H1 (cell line): Measurements from ENCODE around the gene SV2C. TPM values are rescaled to one million over a fixed set of nuclear protein-coding genes. Genes with fewer than 3 reads are reported as not detected.

Experiments used
- CTCF ChIA-PET: fragments of 300-600 bp; sonication (Branson Sonifier 250); formaldehyde crosslinking; loops from one replicate; lab custom pipeline; 2021; ENCODE audit not compliant: partially characterized antibody; lab: Charles Lee
- POLR2A ChIA-PET: fragments of 300-600 bp; sonication (Branson Sonifier 250); formaldehyde crosslinking; loops from one replicate; lab custom pipeline; 2021; ENCODE audit warnings: inconsistent platforms; ENCODE audit not compliant: partially characterized antibody; lab: Charles Lee
- DNase-seq, 2 experiments: peaks; one replicate each; pipeline versions ENCODE4 v3.0.0 to v3.0.0-alpha.2; 2010 to 2022; ENCODE audit warnings: low spot score in 2 of 2, low read depth in 1 of 2, mixed read lengths in 1 of 2
- FAIRE-seq: peaks from 2 replicates; lab custom pipeline; 2011; peaks lifted over from hg19 to GRCh38; lab: Jason Lieb, UNC
- H2AFZ ChIP-seq: 2 replicates; pipeline ENCODE4 v1.8.1; 2012; ENCODE audit warnings: low read length, inconsistent platforms
- H2AK5ac ChIP-seq: 2 replicates; pipeline ENCODE4 v1.6.1; 2013; ENCODE audit warnings: low read depth, low read length
- H2BK120ac ChIP-seq: replicated peaks from 2 replicates; pipeline ENCODE3; 2013; ENCODE audit warnings: low read depth, low read length, inconsistent platforms
- H2BK12ac ChIP-seq: 2 replicates; pipeline ENCODE4 v1.6.1; 2013; ENCODE audit warnings: low read depth, low read length
- H2BK15ac ChIP-seq: 2 replicates; pipeline ENCODE4 v1.6.1; 2013; ENCODE audit warnings: low read length
- H2BK20ac ChIP-seq: 2 replicates; pipeline ENCODE4 v1.6.1; 2013; ENCODE audit warnings: low read length
- H2BK5ac ChIP-seq: 2 replicates; pipeline ENCODE4 v1.6.1; 2013; ENCODE audit warnings: low read depth, low read length
- H3K14ac ChIP-seq: 2 replicates; pipeline ENCODE4 v1.6.1; 2013; ENCODE audit warnings: inconsistent platforms; ENCODE audit not compliant: insufficient read length
- H3K18ac ChIP-seq: 2 replicates; pipeline ENCODE4 v1.6.1; 2013; ENCODE audit warnings: low read length; ENCODE audit errors: extremely low read depth
- H3K23ac ChIP-seq: 2 replicates; pipeline ENCODE4 v1.6.1; 2013; ENCODE audit warnings: inconsistent platforms; ENCODE audit not compliant: insufficient read length
- H3K23me2 ChIP-seq: 2 replicates; pipeline ENCODE4 v1.6.1; 2013; ENCODE audit warnings: low read depth, low read length
- H3K27ac ChIP-seq: 2 replicates; pipeline ENCODE4 v1.6.1; 2011; ENCODE audit warnings: low read depth, low read length, inconsistent platforms
- H3K27me3 ChIP-seq, 4 experiments: replicated peaks in 1 of 4; 1 replicate in 1 of 4; 2 replicates in 3 of 4; pipeline versions ENCODE4 v1.6.1 to v1.8.1; 2011 to 2013; ENCODE audit warnings: low read length in 3 of 4, mild to moderate bottlenecking in 3 of 4, inconsistent platforms in 2 of 4, mixed read lengths in 2 of 4, moderate library complexity in 1 of 4; ENCODE audit not compliant: control insufficient read depth in 3 of 4, insufficient read depth in 3 of 4; ENCODE audit errors: extremely low read depth in 1 of 4
- H3K36me3 ChIP-seq, 4 experiments: 2 replicates each; pipeline versions ENCODE4 v1.6.1 to v1.8.1; 2011 to 2013; ENCODE audit warnings: mild to moderate bottlenecking in 4 of 4, low read length in 3 of 4, moderate library complexity in 2 of 4, control low read depth in 1 of 4, inconsistent platforms in 1 of 4; ENCODE audit not compliant: insufficient read depth in 4 of 4, control insufficient read depth in 2 of 4
- H3K4ac ChIP-seq: replicated peaks from 2 replicates; pipeline ENCODE3; 2013; ENCODE audit warnings: low read length, low read depth, mixed read lengths, inconsistent platforms; ENCODE audit not compliant: insufficient read length
- H3K4me1 ChIP-seq, 4 experiments: replicated peaks in 1 of 4; 1 replicate in 1 of 4; 2 replicates in 3 of 4; pipeline versions ENCODE4 v1.6.1 to v1.8.1; 2011 to 2013; ENCODE audit warnings: low read length in 3 of 4, inconsistent platforms in 2 of 4, mixed read lengths in 1 of 4; ENCODE audit not compliant: insufficient read depth in 4 of 4, control insufficient read depth in 3 of 4
- H3K4me2 ChIP-seq, 2 experiments: 2 replicates each; pipeline versions ENCODE4 v1.6.1 to v1.8.1; 2011 to 2013; ENCODE audit warnings: low read depth in 2 of 2, low read length in 2 of 2, control low read depth in 1 of 2, inconsistent platforms in 1 of 2, mild to moderate bottlenecking in 1 of 2; ENCODE audit not compliant: insufficient read depth in 1 of 2
- H3K4me3 ChIP-seq, 4 experiments: fragments of 200-600, 300-600 bp in 1 of 4; sonication (generic), shearing (Covaris generic), sonication (Bioruptor Twin) in 1 of 4; 2 replicates each; pipeline versions ENCODE4 v1.5.1 to v1.8.1; 2011 to 2016; ENCODE audit warnings: low read length in 4 of 4, low read depth in 3 of 4, control low read depth in 2 of 4, inconsistent platforms in 2 of 4, mild to moderate bottlenecking in 2 of 4, mixed read lengths in 1 of 4, moderate library complexity in 1 of 4; ENCODE audit not compliant: insufficient read depth in 2 of 4; ENCODE audit errors: extremely low read depth in 1 of 4
- H3K56ac ChIP-seq: replicated peaks from 2 replicates; pipeline ENCODE3; 2013; ENCODE audit warnings: low read depth, mild to moderate bottlenecking, mixed read lengths, low read length, inconsistent platforms; ENCODE audit not compliant: insufficient read length
- H3K79me1 ChIP-seq: 2 replicates; pipeline ENCODE4 v1.6.1; 2013; ENCODE audit warnings: low read depth, low read length, control low read depth
- H3K79me2 ChIP-seq, 2 experiments: 2 replicates each; pipeline versions ENCODE4 v1.6.1 to v1.8.1; 2012 to 2013; ENCODE audit warnings: low read length in 2 of 2, mild to moderate bottlenecking in 2 of 2, inconsistent platforms in 1 of 2; ENCODE audit not compliant: insufficient read depth in 2 of 2, control insufficient read depth in 1 of 2
- H3K9ac ChIP-seq, 4 experiments: replicated peaks in 1 of 4; 1 replicate in 1 of 4; 2 replicates in 3 of 4; pipeline versions ENCODE4 v1.6.1 to v1.8.1; 2011 to 2013; ENCODE audit warnings: low read depth in 3 of 4, low read length in 3 of 4, control low read depth in 2 of 4, mild to moderate bottlenecking in 2 of 4, moderate library complexity in 2 of 4, inconsistent platforms in 1 of 4; ENCODE audit errors: extremely low read depth in 1 of 4
- H3K9me3 ChIP-seq, 2 experiments: 2 replicates each; pipeline versions ENCODE4 v1.6.1 to v1.8.1; 2012 to 2013; ENCODE audit warnings: mild to moderate bottlenecking in 2 of 2, moderate library complexity in 2 of 2, control low read depth in 1 of 2, inconsistent platforms in 1 of 2, low read depth in 1 of 2, low read length in 1 of 2, mixed read lengths in 1 of 2; ENCODE audit not compliant: insufficient read depth in 2 of 2
- H4K20me1 ChIP-seq, 2 experiments: replicated peaks in 1 of 2; 2 replicates each; pipeline versions ENCODE3 to v1.8.1; 2011 to 2013; ENCODE audit warnings: inconsistent platforms in 2 of 2, low read length in 2 of 2, mild to moderate bottlenecking in 1 of 2; ENCODE audit not compliant: insufficient read depth in 2 of 2, control insufficient read depth in 1 of 2
- H4K5ac ChIP-seq: 2 replicates; pipeline ENCODE4 v1.6.1; 2013; ENCODE audit warnings: low read length, low read depth, mixed read lengths, inconsistent platforms; ENCODE audit not compliant: insufficient read length
- H4K8ac ChIP-seq: 2 replicates; pipeline ENCODE4 v1.8.0; 2013; ENCODE audit warnings: mild to moderate bottlenecking, moderate library complexity, low read length, inconsistent platforms; ENCODE audit not compliant: insufficient read depth; ENCODE audit errors: extremely low read depth
- H4K91ac ChIP-seq: replicated peaks from 2 replicates; pipeline ENCODE3; 2013; ENCODE audit warnings: low read length, mixed read lengths, inconsistent platforms; ENCODE audit not compliant: insufficient read length
- BACH1 ChIP-seq: IDR thresholded peaks from 2 replicates; pipeline ENCODE4 v1.6.1; 2012; ENCODE audit warnings: low read length, improper control_type of control experiment
- CBX5 ChIP-seq: fragments of 300-800, 300-1000 bp; sonication (generic); IDR thresholded peaks from 2 replicates; pipeline ENCODE4 v1.7.1; 2016; ENCODE audit warnings: antibody characterized with exemption, low read length, low read depth
- CBX8 ChIP-seq: fragments of 300-800, 300-1000 bp; sonication (generic); IDR thresholded peaks from 2 replicates; pipeline ENCODE4 v1.7.1; 2016; ENCODE audit warnings: low read depth, low read length, borderline replicate concordance
- CTCF ChIP-seq, 3 experiments: IDR thresholded peaks; 1 replicate in 2 of 3; 2 replicates in 1 of 3; pipeline versions ENCODE4 v1.5.1 to v1.6.1; 2011; ENCODE audit warnings: low read length in 3 of 3, mild to moderate bottlenecking in 3 of 3, inconsistent platforms in 2 of 3, low read depth in 1 of 3, moderate library complexity in 1 of 3; ENCODE audit not compliant: insufficient read depth in 1 of 3; ENCODE audit errors: control extremely low read depth in 1 of 3
- EP300 ChIP-seq, 2 experiments: IDR thresholded peaks; 1 replicate in 1 of 2; 2 replicates in 1 of 2; pipeline ENCODE4 v1.6.1; 2011 to 2012; ENCODE audit warnings: low read depth in 2 of 2, low read length in 2 of 2, mild to moderate bottlenecking in 2 of 2, borderline replicate concordance in 1 of 2, inconsistent platforms in 1 of 2, moderate library complexity in 1 of 2
- MAFK ChIP-seq: IDR thresholded peaks from 2 replicates; pipeline ENCODE4 v1.6.1; 2012; ENCODE audit warnings: low read depth, mild to moderate bottlenecking, improper control_type of control experiment, low read length
- RNF2 ChIP-seq: fragments of 200-900, 300-1000 bp; sonication (generic); IDR thresholded peaks from 2 replicates; pipeline ENCODE4 v1.7.1; 2016; ENCODE audit warnings: borderline replicate concordance, low read depth, mild to moderate bottlenecking, antibody characterized with exemption, low read length; ENCODE audit not compliant: poor library complexity, severe bottlenecking; ENCODE audit errors: missing control alignments
- SP1 ChIP-seq: IDR thresholded peaks from 2 replicates; pipeline ENCODE4 v1.6.1; 2011; ENCODE audit warnings: low read depth, low read length
- TCF12 ChIP-seq: IDR thresholded peaks from 2 replicates; pipeline ENCODE4 v1.6.1; 2011; ENCODE audit warnings: low read depth, mild to moderate bottlenecking, low read length
- WGBS, 2 experiments: shearing (Covaris generic) in 1 of 2; methylation state at CpG; one replicate each; pipeline versions ENCODE4 v1.1.6 to v1.1.7; 2013 to 2015; ENCODE audit warnings: low lambda C conversion rate in 2 of 2, mixed read lengths in 2 of 2, inconsistent platforms in 1 of 2, low coverage in 1 of 2, missing lambda C conversion rate in 1 of 2; ENCODE audit not compliant: insufficient replicate concordance in 2 of 2, insufficient coverage in 1 of 2, insufficient read length in 1 of 2; ENCODE audit errors: extremely low coverage in 1 of 2, missing lambda C conversion rate in 1 of 2; 5-methylcytosine and 5-hydroxymethylcytosine counted together
- polyA plus RNA-seq, 7 experiments: library from polyadenylated mRNA; depleted of rRNA in 3 of 7; stranded (reverse) in 5 of 7; unstranded in 2 of 7; fragments of >200 nt in 5 of 7; fragments of 200-250 nt in 2 of 7; gene quantifications; 1 replicate in 5 of 7; 2 replicates in 1 of 7; 4 replicates in 1 of 7; pipeline versions ENCODE4 v1.2.1 to v1.2.3, GENCODE V29; 2011 to 2013; ENCODE audit warnings: missing spikeins in 2 of 7, mixed read lengths in 2 of 7
- total RNA-seq: library from RNA; stranded (reverse); fragmentation: NEBNext Ultra II Directional; extraction: Animal tissue kit (Norgen Biotek cat#: 25700); gene quantifications from 2 replicates; pipeline ENCODE4 v1.2.1, GENCODE V29; 2021

SV2C gene
- total and polyA plus RNA-seq, 2 of the 8 experiments (the other 6 are each of a cell fraction or from before 2014, with no cell fraction given) = 0.08 to 0.24 TPM

GRCh38 chr5:76273206-76273885, 190.2 kb downstream of the SV2C start:
- Histone ChIP-seq H3K4me3 (no peak overlapping the region), H3K27me3 (no peaks in the 10 kb centered on the region), H3K79me1 (no peaks in the 10 kb centered on the region), H2BK15ac (no peak overlapping the region), H3K4me1 (no peaks in the 10 kb centered on the region), H2AFZ (no peak overlapping the region), H4K20me1 (no peaks in the 10 kb centered on the region), H3K36me3 (no peaks in the 10 kb centered on the region), H2BK120ac (no peak overlapping the region), H3K9ac (no peak overlapping the region), H3K4ac (no peak overlapping the region), H3K9me3 (no peaks in the 10 kb centered on the region), H3K14ac (no peak overlapping the region), H2BK12ac (no peak overlapping the region), H3K23ac (no peak overlapping the region), H3K18ac (no peak overlapping the region), H3K4me2 (no peak overlapping the region), H3K56ac (no peak overlapping the region), H2AK5ac (no peak overlapping the region), H4K91ac (no peak overlapping the region), H3K23me2 (no peaks in the 10 kb centered on the region), H3K27ac (no peak overlapping the region), H4K5ac (no peak overlapping the region), H4K8ac (no peak overlapping the region), H2BK20ac (no peak overlapping the region), H3K79me2 (no peaks in the 10 kb centered on the region), H2BK5ac (no peak overlapping the region)
- POLR2A ChIA-PET = no interaction called here
- FAIRE-seq = no peak
- CTCF ChIA-PET = interaction anchor here (0.6 to 1.6 kb wide), 5 partner anchors 36 to 1414 kb away, joined by 3 to 4 read pairs (median 3); no protein-coding TSS in a partner anchor
- 81% methylated on average over 8 of the region's 8 CpGs; no CpG with 5 or more reads in 1 of the 2 experiments for WGBS, 2 experiments
- no peak for TF ChIP-seq CTCF (IDR thresholded peaks at IDR 0.05; ENCODE audit: control extremely low read depth in 1 of 3, insufficient read depth in 1 of 3, low read depth in 1 of 3, low read length in 3 of 3)
- no peak for TF ChIP-seq TCF12
- TF ChIP-seq MAFK = no peak
- TF ChIP-seq CBX5 = no peak
- no peak for TF ChIP-seq SP1
- no peak for TF ChIP-seq CBX8
- no peak for TF ChIP-seq RNF2
- TF ChIP-seq EP300 (IDR thresholded peaks at IDR 0.05; ENCODE audit: borderline replicate concordance in 1 of 2, low read depth in 2 of 2, low read length in 2 of 2) = no peak
- no peak for TF ChIP-seq BACH1
- no peak for DNase-seq
